HL-60 (cell line): ENCODE results near the gene SAPCD2.

ENCODE experiments used
- DNase-seq, 2 experiments: peaks; one replicate each; pipeline ENCODE4 v3.0.0-alpha.2; 2010 to 2020; ENCODE audit warnings: low read depth in 1 of 2, low spot score in 1 of 2
- H3K27ac ChIP-seq: fragments of 250-450 bp; sonication (Bioruptor Pico); replicated peaks from 2 replicates; pipeline ENCODE4 v1.5.1; 2020; ENCODE audit warnings: mild to moderate bottlenecking, moderate library complexity
- H3K27me3 ChIP-seq: fragments of 250-450 bp; sonication (Bioruptor Pico); 2 replicates; pipeline ENCODE4 v1.5.1; 2021; ENCODE audit warnings: mild to moderate bottlenecking, moderate library complexity; ENCODE audit not compliant: insufficient read depth, poor library complexity, severe bottlenecking
- H3K4me3 ChIP-seq: replicated peaks from 2 replicates; pipeline ENCODE4 v1.5.1; 2011; ENCODE audit warnings: mild to moderate bottlenecking, control low read depth, low read length; ENCODE audit not compliant: insufficient read depth
- CTCF ChIP-seq: IDR thresholded peaks from one replicate; pipeline ENCODE4 v1.5.1; 2011; ENCODE audit warnings: low read length, control low read depth, inconsistent platforms; ENCODE audit not compliant: insufficient read depth
- GABPA ChIP-seq: IDR thresholded peaks from 2 replicates; pipeline ENCODE4 v1.6.1; 2012; ENCODE audit warnings: low read depth
- POLR2AphosphoS5 ChIP-seq: IDR thresholded peaks from 2 replicates; pipeline ENCODE4 v1.6.1; 2012; ENCODE audit warnings: low read depth
- REST ChIP-seq: IDR thresholded peaks from 2 replicates; pipeline ENCODE4 v1.6.1; 2012; ENCODE audit warnings: low read depth; ENCODE audit not compliant: insufficient replicate concordance
- SPI1 ChIP-seq: IDR thresholded peaks from 2 replicates; pipeline ENCODE4 v1.6.1; 2012; ENCODE audit warnings: low read depth, mild to moderate bottlenecking, borderline replicate concordance

SAPCD2 gene

GRCh38 chr9:137021979-137022661 is 48.2 kb downstream of the SAPCD2 start:
- no peak for TF ChIP-seq REST
- 0 out of 2 replicates have a peak, but pooled peaks have one; percentile 32 for TF ChIP-seq POLR2AphosphoS5
- DNase-seq: peak; percentile 45 to 65
- Histone ChIP-seq H3K27ac (no peak overlapping the region), H3K4me3 (no peak overlapping the region), H3K27me3 (no peaks in the 10 kb centered on the region)

GRCh38 chr9:137021568-137021978 is 48.8 kb downstream of the SAPCD2 start:
- TF ChIP-seq POLR2AphosphoS5: no peak
- TF ChIP-seq GABPA: no peak
- no peak for TF ChIP-seq REST
- no peak for TF ChIP-seq CTCF
- no peak for TF ChIP-seq SPI1
- Histone ChIP-seq H3K27me3 (no peaks in the 10 kb centered on the region), H3K27ac (no peak overlapping the region), H3K4me3 (no peak overlapping the region)
- no peak for DNase-seq

GRCh38 chr9:137020771-137021567 is 49.4 kb downstream of the SAPCD2 start:
- TF ChIP-seq GABPA: no peak
- no peak for TF ChIP-seq SPI1
- TF ChIP-seq CTCF: no peak
- no peak for TF ChIP-seq POLR2AphosphoS5
- no peak for TF ChIP-seq REST
- no peak for DNase-seq

More at GRCh38 chr9:137020771-137021567, 49.4 kb downstream of the SAPCD2 start:
- H3K4me3 ChIP-seq: no peak overlapping the region
- no peaks in the 10 kb centered on the region for H3K27me3 ChIP-seq
- no peak overlapping the region for H3K27ac ChIP-seq
